ENCODE results near the gene ITGB7.
"Not testable (repeated sequence)": the region's sequence is repeated elsewhere in the genome, so short reads cannot be mapped to it uniquely, and the experiment has no call there.

Gene ITGB7

GRCh38 chr12:53217051-53217930 lies 10.2 kb upstream of the ITGB7 start:
- DNase-seq (ENCODE audit: low read depth): peak; percentile 30

GRCh38 chr12:53215497-53215896 lies 8.4 kb upstream of the ITGB7 start:
- no peak for DNase-seq (ENCODE audit: low read depth)

DNA sequence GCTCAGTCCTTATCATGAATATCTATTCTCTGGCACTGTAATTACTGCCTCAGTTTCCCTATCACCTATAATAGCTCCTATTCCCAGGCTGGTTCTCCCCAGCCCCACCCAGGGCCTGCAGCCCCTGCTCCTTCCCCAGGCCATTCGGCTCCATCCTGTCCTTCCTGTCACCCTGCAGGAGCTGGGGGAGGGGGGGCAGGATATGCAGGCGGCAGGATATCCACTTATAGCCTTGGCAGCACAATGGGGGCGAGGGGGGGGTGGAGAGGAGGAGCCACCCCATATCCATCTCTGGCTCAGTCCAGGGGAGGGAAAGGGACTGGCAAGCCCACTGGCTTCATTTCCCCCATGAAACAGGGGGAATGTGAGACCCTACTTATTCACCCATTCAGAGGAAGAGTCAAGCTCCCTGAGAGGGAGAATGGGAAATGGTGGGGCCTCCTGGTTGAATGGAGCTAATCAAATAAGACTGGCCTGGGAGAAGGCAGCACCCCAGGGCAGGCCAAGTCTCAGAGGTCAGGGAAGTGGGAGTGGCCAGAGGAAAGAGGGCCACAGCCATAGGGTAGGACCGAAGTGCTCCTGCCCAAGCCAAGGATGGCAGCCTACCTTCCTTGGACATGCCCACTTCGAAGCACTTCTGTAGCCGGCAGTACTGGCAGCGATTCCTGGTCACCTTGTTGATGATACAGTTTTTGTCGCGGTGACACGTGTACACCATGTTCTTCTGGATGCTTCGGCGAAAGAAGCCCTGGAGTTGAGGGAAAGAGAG lies 7.8 kb upstream of the ITGB7 start:
- DNase-seq (ENCODE audit: low read depth): no peak

GRCh38 chr12:53214221-53214620 lies 7.2 kb upstream of the ITGB7 start:
- no peak for DNase-seq (ENCODE audit: low read depth)

GRCh38 chr12:53213348-53213747 lies 6.3 kb upstream of the ITGB7 start:
- peak; percentile 57 for DNase-seq (ENCODE audit: low read depth)

- DNase-seq (ENCODE audit: low read depth): no peak
Observed at GRCh38 chr12:53212931-53213330, 5.9 kb upstream of the ITGB7 start.

DNA sequence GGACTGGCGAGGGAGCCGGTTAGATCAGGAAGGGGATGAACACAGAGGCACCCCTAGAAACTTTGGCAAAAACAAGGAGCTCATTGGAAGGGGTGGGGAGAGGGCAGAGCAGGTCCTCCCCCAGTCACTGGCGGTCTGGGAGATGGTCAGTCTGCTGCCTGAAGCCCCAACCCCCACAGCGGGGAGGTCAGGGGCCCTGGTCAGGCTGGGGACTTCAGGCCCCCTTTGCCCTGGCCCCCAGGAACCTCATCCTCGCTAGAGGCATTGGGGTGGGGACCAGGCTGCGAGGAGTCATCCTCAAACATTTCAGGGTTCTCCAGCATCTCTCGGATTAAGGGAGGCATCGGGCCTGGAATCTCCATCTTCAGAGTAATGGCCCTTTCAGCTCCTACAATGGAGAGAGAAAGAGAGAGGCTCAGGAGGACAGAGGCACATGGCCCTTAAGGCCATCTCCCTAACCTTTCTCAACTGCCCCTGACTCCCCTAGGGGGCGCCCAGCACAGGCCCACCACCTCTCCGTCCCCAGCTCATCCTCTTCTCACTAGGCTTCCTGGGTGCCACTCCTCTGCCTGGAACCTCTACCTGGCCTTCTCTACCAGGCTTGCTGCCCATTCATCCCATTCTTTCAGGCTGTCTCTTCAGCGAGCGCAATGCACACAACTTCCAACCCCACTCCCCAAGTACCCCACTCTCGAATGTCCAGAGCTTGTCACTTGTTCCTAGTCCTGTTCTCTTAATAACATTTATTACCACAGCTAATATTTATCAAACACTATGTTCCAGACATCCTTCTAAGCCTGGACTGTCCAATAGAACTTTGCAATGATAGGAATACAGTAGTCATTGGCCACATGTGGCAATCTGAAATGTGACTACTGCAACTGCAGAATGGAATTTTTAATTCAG lies 4.7 kb upstream of the ITGB7 start:
- no peak for DNase-seq (ENCODE audit: low read depth)

DNA sequence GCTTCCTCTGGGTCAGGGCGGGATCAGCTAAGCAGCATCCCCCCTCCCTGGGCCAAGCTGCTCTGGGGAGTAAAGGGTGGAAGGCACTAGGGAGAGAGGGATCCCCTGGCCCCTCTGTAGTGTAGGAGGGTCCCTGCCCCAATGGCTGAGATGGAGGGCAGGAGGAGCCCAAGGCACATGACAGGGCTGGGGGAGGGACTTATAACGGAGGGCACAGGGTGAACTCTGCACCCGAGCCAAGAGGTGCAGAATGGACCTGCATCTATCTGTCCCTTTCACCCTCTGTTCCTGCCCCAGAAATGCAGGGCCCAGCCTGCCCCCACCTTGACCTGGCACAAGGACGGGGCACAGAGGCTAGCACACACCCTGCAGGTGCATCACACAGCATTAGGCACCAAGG lies 3.8 kb upstream of the ITGB7 start:
- no peak for DNase-seq (ENCODE audit: low read depth)

DNA sequence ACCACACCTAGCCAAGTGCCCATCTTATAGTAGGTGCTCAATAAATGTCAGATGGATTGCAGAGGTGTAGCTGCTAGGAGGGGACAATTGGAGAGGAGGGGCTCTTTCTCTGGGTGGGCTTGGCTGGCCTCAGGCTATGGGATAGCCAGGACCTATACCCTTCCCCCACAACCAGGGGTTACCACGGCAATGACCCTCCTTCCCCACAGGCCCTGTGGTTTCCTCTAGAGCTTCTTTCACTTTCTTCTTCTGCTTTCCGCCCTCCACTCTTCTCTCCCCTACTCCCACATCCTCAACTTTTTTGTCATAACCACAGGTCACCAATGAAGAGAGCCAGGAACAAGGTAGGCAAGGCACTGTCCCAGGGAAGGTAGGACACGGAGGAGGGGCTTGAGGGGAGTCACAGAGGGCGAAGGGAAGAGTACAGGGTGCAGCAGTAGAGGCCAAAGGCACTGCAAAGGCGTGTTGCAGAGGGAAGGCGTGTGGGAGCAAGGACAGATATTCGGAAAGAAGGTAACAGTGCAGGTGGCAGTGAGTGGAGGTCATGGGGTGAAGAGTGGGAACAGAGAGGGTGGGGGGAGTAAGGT lies 1.9 kb upstream of the ITGB7 start:
- DNase-seq (ENCODE audit: low read depth): no peak

DNA sequence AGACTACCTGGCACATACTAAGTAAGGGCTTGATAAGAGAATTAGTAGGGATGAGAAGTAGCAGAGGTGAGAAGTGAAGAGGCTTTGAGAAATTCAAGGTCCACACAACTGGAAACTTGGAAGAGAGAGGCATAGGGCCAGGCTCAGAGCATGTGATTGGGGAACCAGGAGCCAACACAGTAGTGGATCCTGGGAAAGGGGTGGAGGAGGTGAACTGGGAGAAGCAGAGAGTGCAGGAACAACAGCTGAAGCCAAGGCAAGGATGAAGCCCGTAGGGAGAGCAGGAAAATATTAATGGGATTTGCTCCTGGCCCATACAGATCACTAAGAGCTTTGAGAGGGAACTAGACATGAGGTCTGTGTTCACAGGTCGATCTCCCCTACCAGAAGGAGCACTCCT lies 1.4 kb upstream of the ITGB7 start:
- no peak for DNase-seq (ENCODE audit: low read depth)

- peak; percentile 36 for DNase-seq (ENCODE audit: low read depth)
Observed at GRCh38 chr12:53205747-53206419, 1.2 kb downstream of the ITGB7 start.

DNA sequence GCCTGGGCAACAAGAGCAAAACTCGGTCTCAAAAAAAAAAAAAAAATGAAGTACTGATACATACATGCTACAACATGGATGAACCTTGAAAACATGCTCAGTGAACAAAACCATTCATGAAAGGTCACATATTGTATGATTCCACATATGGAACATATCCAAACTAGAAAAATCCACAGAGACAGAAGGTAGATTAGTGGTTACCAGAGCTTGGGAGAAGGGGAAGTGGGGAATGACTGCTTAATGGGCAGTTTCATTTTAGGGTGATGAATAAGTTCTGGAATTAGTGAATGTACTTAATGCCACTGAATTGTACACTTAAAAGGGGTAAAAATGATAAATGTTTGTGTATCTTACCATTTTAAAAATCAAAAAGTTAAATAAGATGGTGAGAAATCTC lies 2.7 kb downstream of the ITGB7 start:
- no peak for DNase-seq (ENCODE audit: low read depth)

DNA sequence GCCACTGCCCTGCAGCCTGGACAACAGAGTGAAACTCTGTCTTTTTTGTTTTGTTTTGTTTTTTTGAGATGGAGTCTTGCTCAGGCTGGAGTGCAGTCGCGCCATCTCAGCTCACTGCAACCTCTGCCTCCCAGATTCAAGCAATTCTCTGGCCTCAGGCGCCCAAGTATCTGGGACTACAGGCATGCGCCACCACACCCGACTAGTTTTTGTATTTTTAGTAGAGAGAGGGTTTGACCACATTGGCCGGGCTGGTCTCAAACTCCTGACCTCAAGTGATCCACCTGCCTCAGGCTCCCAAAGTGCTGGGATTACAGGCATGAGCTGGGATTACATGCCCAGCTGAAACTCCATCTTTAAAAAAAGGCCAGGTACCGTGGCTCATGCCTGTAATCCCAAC lies 4.7 kb downstream of the ITGB7 start:
- DNase-seq (ENCODE audit: low read depth): not testable (repeated sequence)

DNA sequence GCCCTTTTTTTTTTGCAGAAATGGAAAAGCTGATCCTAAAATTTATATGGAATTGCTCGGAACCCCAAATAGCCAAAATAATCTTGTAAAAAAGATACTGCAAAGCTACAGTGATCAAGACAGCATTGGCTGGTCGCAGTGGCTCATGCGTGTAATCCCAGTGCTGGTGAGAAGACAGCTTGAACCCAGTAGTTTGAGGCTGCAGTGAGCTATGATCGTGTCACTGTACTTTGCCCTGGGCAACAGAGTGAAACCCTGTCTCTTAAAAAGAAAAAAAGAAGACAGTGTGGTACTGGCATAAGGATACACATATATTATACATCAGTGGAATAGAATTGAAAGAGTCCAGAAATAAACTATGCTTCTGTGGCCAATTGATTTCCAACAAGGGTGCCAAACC lies 5.4 kb downstream of the ITGB7 start:
- DNase-seq (ENCODE audit: low read depth): no peak

DNA sequence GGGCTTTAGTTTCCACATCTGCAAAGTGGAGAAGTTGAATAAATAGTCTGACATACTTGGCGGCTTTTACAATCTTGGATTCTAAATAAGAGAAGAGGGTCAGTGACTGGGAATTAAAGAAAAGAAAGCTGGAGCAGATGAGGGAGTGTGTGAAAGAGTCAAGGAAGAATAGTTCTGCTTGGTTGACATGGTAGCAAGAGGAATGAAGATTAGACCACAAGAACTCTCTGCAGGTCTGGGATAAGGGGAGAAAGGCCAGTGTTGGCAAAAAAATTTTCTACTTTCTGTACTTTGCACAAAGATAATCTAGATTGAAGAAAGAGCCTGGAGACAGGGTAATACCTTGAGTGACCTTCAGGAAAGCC lies 5.9 kb downstream of the ITGB7 start:
- DNase-seq (ENCODE audit: low read depth): no peak

GRCh38 chr12:53200458-53201176 lies 6.4 kb downstream of the ITGB7 start:
- no peak for DNase-seq (ENCODE audit: low read depth)

GRCh38 chr12:53200107-53200457 lies 7.0 kb downstream of the ITGB7 start:
- no peak for DNase-seq (ENCODE audit: low read depth)

- no peak for DNase-seq (ENCODE audit: low read depth)
Observed at GRCh38 chr12:53199700-53200099, 7.4 kb downstream of the ITGB7 start.

DNA sequence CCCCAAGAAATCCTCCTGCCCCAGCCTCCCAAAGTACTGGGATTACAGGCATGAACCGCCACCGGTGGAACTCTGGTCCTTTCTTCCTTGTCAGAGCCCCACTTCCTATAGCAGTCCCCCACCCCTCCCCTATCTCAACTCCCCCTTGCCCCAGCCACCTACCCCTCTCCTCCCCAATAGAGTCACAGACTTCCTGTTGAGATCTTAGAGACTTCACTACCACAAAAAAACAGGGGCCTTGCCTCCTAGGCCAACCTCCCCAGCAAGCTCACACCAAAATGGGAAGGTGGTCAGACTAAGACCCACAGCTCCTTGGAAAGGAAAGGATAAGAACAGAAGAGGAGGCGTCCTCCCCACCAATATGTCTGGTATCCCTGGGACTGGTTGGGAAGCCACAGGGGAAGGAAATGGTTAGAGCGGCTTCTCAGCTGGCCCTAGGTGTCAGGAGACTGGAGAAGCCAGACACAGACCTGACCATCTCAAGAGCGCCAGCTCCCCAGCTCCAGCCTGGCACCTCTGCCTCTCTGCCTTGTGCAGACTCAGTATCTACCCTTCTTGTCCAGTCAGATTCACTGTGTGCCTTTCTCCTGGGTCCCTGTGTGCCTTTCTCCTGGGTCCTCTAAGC lies 8.5 kb downstream of the ITGB7 start:
- DNase-seq (ENCODE audit: low read depth): no peak

GRCh38 chr12:53197011-53197640 lies 9.9 kb downstream of the ITGB7 start:
- DNase-seq (ENCODE audit: low read depth): no peak
